ENCODE data around the gene FRY. TPM values are rescaled to one million over a fixed set of nuclear protein-coding genes. Genes with fewer than 3 reads are reported as not detected.

The FRY gene
- polyA plus RNA-seq, 3 donors from 2014 or later, result 1.4 to 2.8 (median 1.4) TPM

GRCh38 chr13:32121316-32121715 lies 89.7 kb downstream of the FRY start:
- Mint-ChIP-seq H3K4me3 (no peak overlapping the region), H3K4me1 (no peaks in the 10 kb centered on the region), H3K27ac (no peak overlapping the region), H3K36me3 (peaks cover 24 to 63% (median 43%) of the 10 kb centered on the region in 3 donors), H3K27me3 (ENCODE audit: low read depth in 3 of 3) (no peaks in the 10 kb centered on the region), H3K9me3 (peaks cover 0 to 5% (median 0%) of the 10 kb centered on the region in 6 donors)
- no peak for DNase-seq

GRCh38 chr13:32124743-32125142 lies 93.2 kb downstream of the FRY start:
- H3K4me3 Mint-ChIP-seq, result no peak overlapping the region
- no peaks in the 10 kb centered on the region for H3K27me3 Mint-ChIP-seq (ENCODE audit: low read depth in 3 of 3)
- no peak for DNase-seq
- H3K36me3 Mint-ChIP-seq, result peaks cover 24 to 52% (median 43%) of the 10 kb centered on the region in 3 donors
- H3K9me3 Mint-ChIP-seq, result peaks cover 0 to 5% (median 0%) of the 10 kb centered on the region in 6 donors
- H3K27ac Mint-ChIP-seq, result no peak overlapping the region
- no peaks in the 10 kb centered on the region for H3K4me1 Mint-ChIP-seq

- H3K36me3 Mint-ChIP-seq, result peaks cover 21 to 47% (median 40%) of the 10 kb centered on the region in 3 donors
- H3K4me3 Mint-ChIP-seq, result no peak overlapping the region
- peaks cover 0 to 5% (median 0%) of the 10 kb centered on the region in 6 donors for H3K9me3 Mint-ChIP-seq
- no peaks in the 10 kb centered on the region for H3K4me1 Mint-ChIP-seq
- no peak for DNase-seq
- no peaks in the 10 kb centered on the region for H3K27me3 Mint-ChIP-seq (ENCODE audit: low read depth in 3 of 3)
- H3K27ac Mint-ChIP-seq, result no peak overlapping the region
Measured at GRCh38 chr13:32125221-32125689, 93.7 kb downstream of the FRY start.

- Mint-ChIP-seq H3K4me1 (no peaks in the 10 kb centered on the region), H3K4me3 (no peak overlapping the region), H3K27ac (no peak overlapping the region), H3K36me3 (peaks cover 18 to 42% (median 37%) of the 10 kb centered on the region in 3 donors), H3K9me3 (peaks cover 0 to 5% (median 0%) of the 10 kb centered on the region in 6 donors), H3K27me3 (ENCODE audit: low read depth in 3 of 3) (no peaks in the 10 kb centered on the region)
- DNase-seq, result no peak
Measured at GRCh38 chr13:32125751-32126150, 94.2 kb downstream of the FRY start.

GRCh38 chr13:32126278-32126677 lies 94.7 kb downstream of the FRY start:
- no peaks in the 10 kb centered on the region for H3K4me1 Mint-ChIP-seq
- H3K36me3 Mint-ChIP-seq, result peaks cover 18 to 41% (median 33%) of the 10 kb centered on the region in 3 donors
- H3K27me3 Mint-ChIP-seq (ENCODE audit: low read depth in 3 of 3), result no peaks in the 10 kb centered on the region
- DNase-seq, result no peak
- H3K9me3 Mint-ChIP-seq, result peaks cover 0 to 5% (median 0%) of the 10 kb centered on the region in 6 donors
- H3K4me3 Mint-ChIP-seq, result no peak overlapping the region
- H3K27ac Mint-ChIP-seq, result no peak overlapping the region

GRCh38 chr13:32126756-32127155 lies 95.2 kb downstream of the FRY start:
- DNase-seq, result no peak
- Mint-ChIP-seq H3K27ac (no peak overlapping the region), H3K4me1 (no peaks in the 10 kb centered on the region), H3K4me3 (no peak overlapping the region), H3K9me3 (peaks cover 0 to 5% (median 0%) of the 10 kb centered on the region in 6 donors), H3K27me3 (ENCODE audit: low read depth in 3 of 3) (no peaks in the 10 kb centered on the region), H3K36me3 (peaks cover 18 to 41% (median 32%) of the 10 kb centered on the region in 3 donors)

- Mint-ChIP-seq H3K9me3 (peaks cover 0 to 4% (median 0%) of the 10 kb centered on the region in 6 donors), H3K4me3 (no peak overlapping the region), H3K4me1 (no peaks in the 10 kb centered on the region), H3K36me3 (peaks cover 14 to 36% (median 34%) of the 10 kb centered on the region in 3 donors), H3K27ac (no peak overlapping the region), H3K27me3 (ENCODE audit: low read depth in 3 of 3) (no peaks in the 10 kb centered on the region)
- DNase-seq, result no peak
Measured at GRCh38 chr13:32127691-32128090, 96.1 kb downstream of the FRY start.

GRCh38 chr13:32134241-32135055 lies 102.9 kb downstream of the FRY start:
- Mint-ChIP-seq H3K27me3 (ENCODE audit: low read depth in 3 of 3) (no peaks in the 10 kb centered on the region), H3K4me1 (peaks cover 0 to 10% of the 10 kb centered on the region in 2 donors), H3K36me3 (peaks cover 0 to 16% (median 11%) of the 10 kb centered on the region in 3 donors), H3K4me3 (no peak overlapping the region), H3K9me3 (no peaks in the 10 kb centered on the region), H3K27ac (no peak overlapping the region)
- DNase-seq, result no peak

GRCh38 chr13:32135056-32135390 lies 103.4 kb downstream of the FRY start:
- no peaks in the 10 kb centered on the region for H3K27me3 Mint-ChIP-seq (ENCODE audit: low read depth in 3 of 3)

GRCh38 chr13:32135655-32136054 lies 104.1 kb downstream of the FRY start:
- Mint-ChIP-seq H3K9me3 (no peaks in the 10 kb centered on the region), H3K27me3 (ENCODE audit: low read depth in 3 of 3) (no peaks in the 10 kb centered on the region), H3K4me3 (no peak overlapping the region), H3K36me3 (peaks cover 0 to 13% (median 11%) of the 10 kb centered on the region in 3 donors), H3K4me1 (peaks cover 0 to 10% of the 10 kb centered on the region in 2 donors), H3K27ac (no peak overlapping the region)
- no peak for DNase-seq

More at GRCh38 chr13:32135056-32135390, 103.4 kb downstream of the FRY start:
- H3K9me3 Mint-ChIP-seq, result no peaks in the 10 kb centered on the region
- peaks cover 0 to 10% of the 10 kb centered on the region in 2 donors for H3K4me1 Mint-ChIP-seq
- H3K27ac Mint-ChIP-seq, result no peak overlapping the region
- no peak overlapping the region for H3K4me3 Mint-ChIP-seq
- H3K36me3 Mint-ChIP-seq, result peaks cover 0 to 13% (median 11%) of the 10 kb centered on the region in 3 donors
- no peak for DNase-seq

- Mint-ChIP-seq H3K27me3 (ENCODE audit: low read depth in 3 of 3) (no peaks in the 10 kb centered on the region), H3K4me3 (no peak overlapping the region), H3K9me3 (no peaks in the 10 kb centered on the region), H3K4me1 (peaks cover 0 to 10% of the 10 kb centered on the region in 2 donors), H3K27ac (no peak overlapping the region), H3K36me3 (peaks cover 0 to 13% (median 11%) of the 10 kb centered on the region in 3 donors)
- no peak for DNase-seq
Measured at GRCh38 chr13:32136061-32136460, 104.5 kb downstream of the FRY start.

GRCh38 chr13:32136716-32137115 lies 105.1 kb downstream of the FRY start:
- H3K27me3 Mint-ChIP-seq (ENCODE audit: low read depth in 3 of 3), result no peaks in the 10 kb centered on the region
- H3K4me3 Mint-ChIP-seq, result no peak overlapping the region
- H3K36me3 Mint-ChIP-seq, result peaks cover 0 to 10% (median 4%) of the 10 kb centered on the region in 3 donors
- no peak for DNase-seq
- H3K4me1 Mint-ChIP-seq, result peaks cover 0 to 10% of the 10 kb centered on the region in 2 donors
- H3K27ac Mint-ChIP-seq, result no peak overlapping the region
- H3K9me3 Mint-ChIP-seq, result no peaks in the 10 kb centered on the region

- H3K36me3 Mint-ChIP-seq, result peaks cover 0 to 6% (median 0%) of the 10 kb centered on the region in 3 donors
- no peak overlapping the region for H3K27ac Mint-ChIP-seq
- no peaks in the 10 kb centered on the region for H3K27me3 Mint-ChIP-seq (ENCODE audit: low read depth in 3 of 3)
- no peak overlapping the region for H3K4me3 Mint-ChIP-seq
- no peaks in the 10 kb centered on the region for H3K9me3 Mint-ChIP-seq
- H3K4me1 Mint-ChIP-seq, result peaks cover 0 to 10% of the 10 kb centered on the region in 2 donors
- DNase-seq, result no peak
Measured at GRCh38 chr13:32139251-32139650, 107.7 kb downstream of the FRY start.

- peaks cover 0 to 8% (median 6%) of the 10 kb centered on the region in 3 donors for H3K36me3 Mint-ChIP-seq
- no peaks in the 10 kb centered on the region for H3K9me3 Mint-ChIP-seq
- H3K4me3 Mint-ChIP-seq, result no peak overlapping the region
- H3K27me3 Mint-ChIP-seq (ENCODE audit: low read depth in 3 of 3), result no peaks in the 10 kb centered on the region
- H3K27ac Mint-ChIP-seq, result no peak overlapping the region
- H3K4me1 Mint-ChIP-seq, result peaks cover 0 to 10% of the 10 kb centered on the region in 2 donors
- DNase-seq, result no peak
Measured at GRCh38 chr13:32140109-32140508, 108.5 kb downstream of the FRY start.

Measured in immature natural killer cell (primary cell).